Stimulated activated naive CD4-positive, alpha-beta T cell (primary cell): ENCODE results near the gene CENPP.
A peak's percentile ranks its signal among the peaks of the same experiment; 100 is the strongest.
"Not testable (repeated sequence)": the region's sequence is repeated elsewhere in the genome, so short reads cannot be mapped to it uniquely, and the experiment has no call there.

Experiments used
- DNase-seq, 6 experiments: peaks; one replicate each; lab custom pipeline; 2025; lab: John Stamatoyannopoulos, UW

Gene CENPP

GRCh38 chr9:92380603-92381002 is 54.9 kb downstream of the CENPP start:
- DNase-seq: no peak

GRCh38 chr9:92381775-92382174 is 56.0 kb downstream of the CENPP start:
- no peak for DNase-seq

- DNase-seq: no peak
Observed at GRCh38 chr9:92384375-92384774, 58.6 kb downstream of the CENPP start.

GRCh38 chr9:92385001-92385400 is 59.2 kb downstream of the CENPP start:
- no peak for DNase-seq

- no peak for DNase-seq
Observed at GRCh38 chr9:92385477-92385876, 59.7 kb downstream of the CENPP start.

- no peak for DNase-seq
Observed at GRCh38 chr9:92385953-92386352, 60.2 kb downstream of the CENPP start.

GRCh38 chr9:92392690-92393089 is 66.9 kb downstream of the CENPP start:
- no peak for DNase-seq

- DNase-seq: no peak
Observed at GRCh38 chr9:92393686-92394085, 67.9 kb downstream of the CENPP start.

- no peak for DNase-seq
Observed at GRCh38 chr9:92395617-92396016, 69.9 kb downstream of the CENPP start.

- no peak for DNase-seq
Observed at GRCh38 chr9:92397853-92398252, 72.1 kb downstream of the CENPP start.

- DNase-seq: no peak
Observed at GRCh38 chr9:92402360-92402759, 76.6 kb downstream of the CENPP start.

GRCh38 chr9:92402826-92403745 is 77.3 kb downstream of the CENPP start:
- DNase-seq: no peak

GRCh38 chr9:92404042-92404836 is 78.5 kb downstream of the CENPP start, which contains the start of gene OGN:
TSS of gene OGN (minus strand) at chr9:92404578. CDS start at chr9:92403407, 1,171 bp downstream.
- no peak for DNase-seq

GRCh38 chr9:92405818-92406217 is 80.1 kb downstream of the CENPP start:
- no peak for DNase-seq

GRCh38 chr9:92406477-92406876 is 80.7 kb downstream of the CENPP start:
- DNase-seq: peak in 4 of 6 experiments; percentile 4 to 57 (median 20)

GRCh38 chr9:92407818-92408217 is 82.1 kb downstream of the CENPP start:
- DNase-seq: no peak

- no peak for DNase-seq
Observed at GRCh38 chr9:92408747-92409478, 83.2 kb downstream of the CENPP start.

- DNase-seq: not testable (repeated sequence)
Observed at GRCh38 chr9:92411157-92411556, 85.4 kb downstream of the CENPP start.

- no peak for DNase-seq
Observed at GRCh38 chr9:92414566-92414965, 88.8 kb downstream of the CENPP start.

- DNase-seq: no peak
Observed at GRCh38 chr9:92422611-92423338, 97.0 kb downstream of the CENPP start.

GRCh38 chr9:92423612-92424011 is 97.9 kb downstream of the CENPP start:
- DNase-seq: no peak
